HG03457 (cell line): ENCODE data around the gene ARMC12.

Source experiments
- ATAC-seq: cut with Tn5 transposase; IDR thresholded peaks from one replicate; pipeline ENCODE4 v1.9.1; 2021; ENCODE audit warnings: moderate number of reproducible peaks; ENCODE audit not compliant: unreplicated experiment

Gene ARMC12

DNA sequence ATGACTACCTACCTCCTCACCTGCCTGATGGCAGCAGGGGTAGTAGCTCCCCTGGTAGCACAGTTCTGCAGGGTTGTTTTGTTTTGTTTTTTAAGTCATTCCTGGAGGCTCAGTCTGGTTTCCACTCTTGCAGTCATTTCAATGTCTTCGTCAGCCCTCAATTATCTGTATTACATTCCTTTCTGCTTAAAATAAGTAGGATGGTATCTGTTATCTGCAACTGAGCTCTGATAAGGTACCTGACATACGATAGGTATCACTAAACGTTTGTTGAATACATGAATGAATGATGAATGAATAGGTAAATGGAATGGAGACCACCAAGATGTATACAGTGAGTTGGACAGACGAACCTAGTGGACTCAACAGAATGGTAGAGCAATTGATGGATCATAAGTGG, 32.4 kb downstream of the ARMC12 start:
- no peak for ATAC-seq

DNA sequence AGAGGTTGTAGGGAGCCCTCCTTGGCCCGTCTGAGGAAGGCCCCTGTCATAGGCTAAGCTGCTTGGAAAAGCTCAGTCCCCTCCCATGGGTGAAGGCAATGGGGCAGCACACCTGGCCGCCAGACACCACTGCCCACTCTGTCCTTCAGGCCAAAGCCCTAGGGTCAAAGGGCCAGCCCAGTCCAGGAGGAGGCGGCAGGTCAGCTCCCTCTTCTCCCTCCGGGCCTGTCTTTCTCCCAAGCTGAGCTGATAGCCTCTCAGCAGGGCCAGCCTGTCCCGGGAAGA, 34.5 kb downstream of the ARMC12 start:
- ATAC-seq, result no peak

DNA sequence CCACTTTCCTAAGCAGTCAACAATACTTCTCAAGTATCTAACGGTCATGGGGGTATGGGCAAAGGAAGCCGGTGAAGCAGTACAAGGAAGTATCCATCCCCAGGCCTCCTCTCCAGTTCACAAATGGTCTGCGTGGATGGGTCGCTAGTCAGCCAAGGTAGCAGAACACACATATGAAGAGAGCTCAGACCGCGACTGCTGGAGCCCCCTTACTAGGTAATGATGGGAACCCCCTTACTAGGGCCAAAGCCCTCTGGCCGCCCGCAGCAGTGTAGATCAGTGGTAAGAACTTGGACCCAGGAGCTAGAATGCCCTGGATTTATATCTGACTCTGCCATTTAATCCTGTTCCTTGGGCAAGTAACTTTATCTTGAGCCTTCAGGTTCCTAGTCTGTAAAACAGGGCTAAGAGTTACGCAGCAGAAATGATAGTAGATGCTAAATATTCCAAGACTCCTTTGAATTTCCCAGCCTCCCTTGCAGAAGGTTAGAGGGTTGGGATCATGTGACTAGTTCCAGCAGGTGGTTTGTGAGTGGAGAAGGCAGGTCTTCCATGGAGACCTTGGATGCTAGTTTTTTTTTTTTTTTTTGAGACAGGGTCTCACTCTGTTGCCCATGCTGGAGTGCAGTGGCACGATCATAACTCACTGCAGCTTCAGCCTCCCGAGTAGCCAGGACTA, 37.4 kb downstream of the ARMC12 start:
- ATAC-seq, result no peak

DNA sequence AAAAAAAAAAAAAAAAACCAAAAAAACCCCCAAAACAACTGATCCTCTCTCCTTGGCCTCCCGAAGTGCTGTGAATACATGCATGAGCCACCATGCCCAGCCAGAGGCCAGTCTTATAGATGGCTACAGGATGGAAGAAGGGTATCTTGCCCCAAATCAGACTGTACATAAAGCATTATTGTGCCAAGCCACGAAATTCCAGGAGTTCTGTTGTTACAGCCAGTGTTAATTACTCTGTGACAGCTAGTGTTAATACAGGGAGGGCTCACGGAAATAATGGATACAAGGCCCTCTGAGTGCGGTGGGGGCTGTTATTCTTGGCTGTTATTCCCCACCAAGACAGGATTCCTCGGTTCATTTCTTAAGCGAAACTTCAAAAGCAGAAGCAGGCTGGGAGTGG, 38.2 kb downstream of the ARMC12 start:
- no peak for ATAC-seq

DNA sequence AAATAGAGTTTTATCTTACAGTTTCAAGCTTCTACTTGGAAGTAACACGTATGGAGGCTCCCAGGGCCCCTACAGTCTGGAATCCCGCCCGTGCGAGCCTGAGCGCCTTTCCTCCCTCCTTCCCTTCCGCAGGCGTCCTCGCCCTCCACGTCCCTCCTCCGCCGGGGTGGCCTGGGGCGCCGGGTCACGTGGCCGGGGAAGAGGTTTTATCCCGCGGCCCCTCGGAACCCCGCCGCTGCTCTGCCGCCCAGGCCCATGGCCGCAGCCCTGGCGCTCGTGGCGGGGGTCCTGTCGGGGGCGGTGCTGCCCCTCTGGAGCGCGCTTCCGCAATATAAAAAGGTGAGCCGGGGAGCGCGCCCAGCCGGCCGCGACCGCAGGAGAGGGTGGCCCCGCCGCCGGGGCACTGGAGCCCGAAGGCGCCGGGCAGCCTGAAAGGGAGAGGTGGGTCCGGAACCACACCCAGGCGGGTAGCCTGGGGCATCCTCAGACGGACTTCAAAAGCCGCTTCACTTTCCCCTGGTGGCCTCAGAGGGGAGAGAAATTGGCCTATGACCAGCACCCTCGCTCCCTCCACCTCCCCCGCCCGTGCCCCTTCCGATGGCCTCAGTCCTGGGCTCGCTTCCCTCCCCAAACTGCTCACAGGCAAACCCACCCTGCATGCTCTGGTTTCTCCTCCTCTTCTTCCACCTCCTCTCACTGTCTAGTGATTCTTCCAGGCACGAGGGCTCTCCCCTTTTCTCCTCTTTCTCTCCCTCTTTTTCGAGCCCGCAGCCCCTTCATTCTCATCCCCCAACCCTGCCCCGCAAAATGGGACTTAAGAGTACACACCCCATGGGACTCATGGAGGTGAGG, 39.8 kb downstream of the ARMC12 start, which contains the start of gene CLPSL2:
Gene CLPSL2 (plus strand): TSS at position 235 of the 852 bp plus-strand sequence. CDS start 21 bp downstream, at position 256.
- ATAC-seq, result no peak

GRCh38 chr6:35777356-35778102, 40.7 kb downstream of the ARMC12 start:
- ATAC-seq, result no peak

GRCh38 chr6:35778437-35778836, 41.6 kb downstream of the ARMC12 start:
- no peak for ATAC-seq

GRCh38 chr6:35780719-35781118, 43.9 kb downstream of the ARMC12 start, which contains the start of gene CLPSL1:
CLPSL1 (plus strand) TSS chr6:35781019; CDS start chr6:35781111, 92 bp downstream.
- ATAC-seq, result no peak

DNA sequence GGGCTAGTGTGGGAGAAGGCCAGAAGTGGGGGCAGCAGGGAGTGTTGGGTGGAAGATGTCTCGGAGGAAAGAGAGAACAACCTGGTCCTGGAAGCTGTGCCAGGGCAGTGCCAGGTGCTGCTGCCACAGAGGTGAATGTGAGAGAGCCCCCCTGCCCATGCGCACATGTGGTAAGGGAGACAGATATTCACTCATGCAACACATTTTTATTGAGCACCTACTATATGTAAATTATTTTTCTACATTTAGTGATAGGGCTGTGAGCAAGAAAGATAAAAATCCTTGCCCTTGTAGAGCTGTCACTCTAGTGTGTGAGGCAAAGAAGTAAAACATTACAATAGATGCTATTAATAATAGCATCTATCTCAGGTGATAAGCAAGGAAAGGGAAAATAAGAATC, 44.5 kb downstream of the ARMC12 start:
- no peak for ATAC-seq

DNA sequence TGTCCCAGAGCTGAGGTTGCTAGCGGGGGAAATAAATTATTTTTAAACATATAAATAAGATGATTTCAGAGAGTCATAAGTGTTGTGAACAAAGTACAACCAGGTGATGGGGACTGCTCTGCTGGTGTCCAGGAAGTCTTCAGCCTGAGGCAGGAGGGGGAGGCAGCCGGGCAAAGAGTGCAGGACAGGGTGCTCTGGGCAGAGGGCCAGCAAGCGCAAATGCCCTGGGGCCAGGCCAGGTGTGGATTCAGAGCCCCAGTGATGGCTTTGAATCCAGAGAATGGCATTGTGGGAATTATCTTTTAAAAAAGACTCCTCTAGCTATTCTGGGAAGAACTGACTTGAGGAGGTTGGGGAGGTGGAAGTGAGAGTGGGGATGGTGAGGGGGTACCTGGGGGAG, 45.6 kb downstream of the ARMC12 start:
- ATAC-seq, result no peak

DNA sequence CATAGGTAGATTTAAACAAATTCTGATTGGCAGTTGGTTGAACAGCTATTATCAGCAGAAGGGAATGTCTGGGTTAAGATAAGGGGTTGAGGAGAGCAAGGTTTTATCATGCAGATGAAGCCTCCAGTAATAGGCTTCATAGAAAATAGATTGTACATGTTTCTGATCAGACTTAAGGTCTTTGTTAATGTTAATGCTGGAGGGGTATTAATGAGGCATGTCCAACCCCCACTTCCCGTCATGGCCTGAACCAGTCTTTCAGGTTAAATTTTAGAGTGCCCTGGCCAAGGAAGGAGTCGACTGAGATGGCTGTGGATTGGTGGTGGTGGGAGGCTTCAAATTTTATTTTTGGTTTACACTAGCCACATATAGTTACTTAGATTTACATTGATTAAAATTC, 47.4 kb downstream of the ARMC12 start:
- ATAC-seq, result no peak

- no peak for ATAC-seq
Measured at GRCh38 chr6:35786272-35786671, 49.4 kb downstream of the ARMC12 start.

- ATAC-seq, result no peak
Measured at GRCh38 chr6:35786810-35787209, 50.0 kb downstream of the ARMC12 start.

DNA sequence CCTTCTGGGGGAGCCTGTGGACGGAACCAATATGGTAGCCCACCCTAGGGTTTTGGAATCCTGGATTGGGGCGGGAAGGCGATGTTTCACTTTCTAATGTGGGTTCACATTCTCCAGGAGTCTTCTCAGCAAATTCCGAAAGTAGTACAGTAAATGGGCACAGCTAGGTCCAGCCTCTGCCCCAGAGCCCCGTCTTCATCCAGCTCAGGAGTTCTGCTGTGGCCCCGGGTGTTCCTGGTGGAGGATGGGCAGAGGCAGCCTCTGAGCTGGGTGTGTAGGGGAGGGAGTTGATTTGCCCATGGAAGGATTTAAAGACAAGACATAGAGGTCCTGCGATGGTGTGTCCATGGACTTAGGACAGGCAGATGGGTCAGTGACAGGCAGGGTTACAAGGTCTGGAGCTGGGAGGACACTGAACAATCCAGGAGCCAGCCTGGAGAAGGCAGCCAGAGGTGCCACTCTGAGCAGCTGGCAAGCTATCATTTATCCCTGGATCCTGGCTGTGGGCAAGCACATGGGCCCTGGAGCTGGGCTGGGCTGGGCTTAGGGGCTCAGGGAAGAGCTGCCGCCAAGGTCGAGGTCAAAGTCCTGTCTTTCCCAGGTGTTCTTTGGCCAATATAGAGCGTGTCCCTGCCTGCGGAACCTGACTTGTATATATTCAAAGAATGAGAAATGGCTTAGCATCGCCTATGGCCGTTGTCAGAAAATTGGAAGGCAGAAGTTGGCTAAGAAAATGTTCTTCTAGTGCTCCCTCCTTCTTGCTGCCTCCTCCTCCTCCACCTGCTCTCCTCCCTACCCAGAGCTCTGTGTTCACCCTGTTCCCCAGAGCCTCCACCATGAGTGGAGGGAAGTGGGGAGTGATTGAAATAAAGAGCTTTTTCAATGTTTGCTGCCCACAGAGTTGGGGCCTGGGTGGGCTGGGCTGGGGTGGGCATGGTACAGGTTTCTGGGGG, 50.7 kb downstream of the ARMC12 start:
- no peak for ATAC-seq

- ATAC-seq, result no peak
Measured at GRCh38 chr6:35788423-35788982, 51.7 kb downstream of the ARMC12 start.

- ATAC-seq, result no peak
Measured at GRCh38 chr6:35790683-35791082, 53.9 kb downstream of the ARMC12 start.

GRCh38 chr6:35794536-35795452, 58.0 kb downstream of the ARMC12 start:
- ATAC-seq, result no peak

- no peak for ATAC-seq
Measured at GRCh38 chr6:35795453-35796071, 58.7 kb downstream of the ARMC12 start.

DNA sequence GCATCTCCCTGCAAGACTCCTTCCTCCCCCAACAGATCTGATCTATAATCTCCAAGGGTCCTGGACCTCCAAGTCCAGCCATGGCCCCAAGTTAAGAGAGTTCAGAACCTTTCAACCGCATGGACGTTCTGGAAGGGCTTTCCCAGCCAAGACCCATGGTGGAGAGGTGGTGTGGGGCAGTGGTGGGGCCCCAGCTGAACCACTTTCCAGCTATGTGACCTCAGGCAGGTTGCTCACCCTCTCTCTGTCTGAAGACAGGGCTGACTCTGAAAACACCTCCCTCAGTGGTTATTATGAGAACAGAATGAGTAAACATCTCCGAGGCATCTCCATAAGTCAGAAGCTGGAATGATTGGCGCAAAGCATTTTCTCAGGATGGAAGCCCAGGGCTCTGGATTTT, 59.4 kb downstream of the ARMC12 start:
- ATAC-seq, result no peak
